ENCODE data around the gene MS4A7. TPM values are rescaled to one million over a fixed set of nuclear protein-coding genes. Genes with fewer than 3 reads are reported as not detected.

Gene MS4A7
- total RNA-seq, 3 donors from 2014 or later (not counting 1 experiment from before 2014, with no cell fraction given), result 4.8 to 44.3 (median 8.0) TPM

GRCh38 chr11:60433401-60433800, 55.1 kb downstream of the MS4A7 start:
- no peak for TF ChIP-seq CTCF (IDR thresholded peaks at IDR 0.05)
- no peaks in the 10 kb centered on the region for H3K9me3 Mint-ChIP-seq
- intact Hi-C loops (cut with micrococcal nuclease), result no loop called here

More at GRCh38 chr11:60433401-60433800, 55.1 kb downstream of the MS4A7 start:
- Histone ChIP-seq H3K27ac (ENCODE audit: low read length) (no peak overlapping the region), H3K27me3 (ENCODE audit: control insufficient read depth, insufficient read depth, low read length) (no peaks in the 10 kb centered on the region), H3K4me1 (ENCODE audit: control insufficient read depth, insufficient read depth, low read length) (no peaks in the 10 kb centered on the region), H3K36me3 (ENCODE audit: control insufficient read depth, insufficient read depth, low read length) (no peaks in the 10 kb centered on the region), H3K4me3 (ENCODE audit: low read length) (no peak overlapping the region), H3K9me3 (ENCODE audit: control insufficient read depth, insufficient read depth, low read length) (no peaks in the 10 kb centered on the region)
- peaks cover 7 to 14% of the 10 kb centered on the region in 2 donors for H3K27me3 Mint-ChIP-seq (ENCODE audit: low read depth in 2 of 2)
- DNase-seq (no peak), ATAC-seq (no peak)
- 93% methylated on average over 3 of the region's 4 CpGs for WGBS (ENCODE audit: insufficient coverage)
- H3K36me3 Mint-ChIP-seq, result no peaks in the 10 kb centered on the region
- no peak overlapping the region for H3K27ac Mint-ChIP-seq
- no peaks in the 10 kb centered on the region for H3K4me1 Mint-ChIP-seq
- H3K4me3 Mint-ChIP-seq, result no peak overlapping the region

Other genes with a start within 250 kb of the MS4A7 start
- gene MS4A6A, start 195.4 kb upstream of the MS4A7 start, total RNA-seq, result 10 to 100 TPM in 2 of 3 donors, 1 to 10 TPM in 1; 1.8 to 27.2 (median 11.8) TPM
- 10 to 100 TPM in 1 of 3 donors, 1 to 10 TPM in 1, under 1 TPM in 1; 0.92 to 23.2 (median 1.8) TPM for gene MS4A4E, start 135.4 kb upstream of the MS4A7 start, total RNA-seq
- 1 to 10 TPM in 2 of 3 donors, under 1 TPM in 1; 0.71 to 1.6 (median 1.2) TPM for gene MS4A4A, start 97.9 kb upstream of the MS4A7 start, total RNA-seq
- gene MS4A6E, start 51.3 kb upstream of the MS4A7 start, total RNA-seq, result not detected
- under 1 TPM; 0.34 to 0.80 (median 0.78) TPM for gene MS4A14, start 17.9 kb downstream of the MS4A7 start, total RNA-seq
- not detected for gene MS4A5, start 51.0 kb downstream of the MS4A7 start, total RNA-seq
- 1 to 10 TPM; 4.8 to 7.1 (median 6.7) TPM for gene MS4A1, start 77.3 kb downstream of the MS4A7 start, total RNA-seq
- gene MS4A12, start 114.2 kb downstream of the MS4A7 start, total RNA-seq, result not detected
- not detected for gene MS4A13, start 136.9 kb downstream of the MS4A7 start, total RNA-seq

Measured in natural killer cell (primary cell).